Coronary artery (tissue), 2 donors: ENCODE results near the gene TXNDC15.
"Not testable (repeated sequence)": the region's sequence is repeated elsewhere in the genome, so short reads cannot be mapped to it uniquely, and the experiment has no call there.

ENCODE experiments used
- DNase-seq: peaks from one replicate; pipeline ENCODE4 v3.0.0-alpha.2; 2017; ENCODE audit warnings: low spot score
- H3K27ac ChIP-seq, 2 donors: fragments of 200-600 bp; sonication (generic); one replicate each; pipeline ENCODE4 v1.5.1; 2016 to 2019
- H3K4me3 ChIP-seq: fragments of 200-600 bp; sonication (generic); 2 replicates; pipeline ENCODE4 v1.5.1; 2016; ENCODE audit warnings: mild to moderate bottlenecking, moderate library complexity
- CTCF ChIP-seq: fragments of 200-600 bp; sonication (generic); IDR thresholded peaks from one replicate; pipeline ENCODE4 v1.5.1; 2019; ENCODE audit warnings: antibody characterized with exemption

The TXNDC15 gene

GRCh38 chr5:134857401-134857800 is 16.8 kb upstream of the TXNDC15 start:
- Histone ChIP-seq H3K4me3 (no peak overlapping the region), H3K27ac (no peak overlapping the region)
- TF ChIP-seq CTCF = no peak
- DNase-seq = no peak

GRCh38 chr5:134864707-134865106 is 9.5 kb upstream of the TXNDC15 start:
- Histone ChIP-seq H3K4me3 (no peak overlapping the region), H3K27ac (no peak overlapping the region)
- DNase-seq = no peak
- TF ChIP-seq CTCF = no peak

GRCh38 chr5:134873494-134873893 is 677 bp upstream of the TXNDC15 start:
- DNase-seq = no peak
- TF ChIP-seq CTCF = no peak
- Histone ChIP-seq H3K4me3 (peak overlapping the region; percentile 90), H3K27ac (peak overlapping the region; percentile 97)

- peak overlapping the region; percentile 90 for H3K4me3 ChIP-seq
- peak; percentile 80 for DNase-seq
- H3K27ac ChIP-seq = peak overlapping the region; percentile 97
- no peak for TF ChIP-seq CTCF
Observed at GRCh38 chr5:134874831-134875655, 872 bp downstream of the TXNDC15 start.

GRCh38 chr5:134877159-134877558 is 3.0 kb downstream of the TXNDC15 start:
- no peak overlapping the region for H3K27ac ChIP-seq
- no peak for TF ChIP-seq CTCF
- no peak overlapping the region for H3K4me3 ChIP-seq
- no peak for DNase-seq

GRCh38 chr5:134878403-134878802 is 4.2 kb downstream of the TXNDC15 start:
- TF ChIP-seq CTCF = no peak
- Histone ChIP-seq H3K27ac (no peak overlapping the region), H3K4me3 (no peak overlapping the region)
- no peak for DNase-seq

- no peak overlapping the region for H3K4me3 ChIP-seq
- H3K27ac ChIP-seq = no peak overlapping the region
- no peak for TF ChIP-seq CTCF
- no peak for DNase-seq
Observed at GRCh38 chr5:134879456-134879855, 5.3 kb downstream of the TXNDC15 start.

- H3K27ac ChIP-seq, DNase-seq, H3K4me3 ChIP-seq: not testable (repeated sequence)
Observed at GRCh38 chr5:134880937-134881336, 6.8 kb downstream of the TXNDC15 start.

GRCh38 chr5:134881711-134882110 is 7.5 kb downstream of the TXNDC15 start:
- H3K27ac ChIP-seq, H3K4me3 ChIP-seq, DNase-seq: not testable (repeated sequence)
